A172 (cell line): ENCODE results near the gene FANCB. TPM values are rescaled to one million over a fixed set of nuclear protein-coding genes. Genes with fewer than 3 reads are reported as not detected.

Experiments used
- DNase-seq: peaks from one replicate; pipeline ENCODE4 v3.0.0-alpha.2; 2015; ENCODE audit warnings: low spot score
- total RNA-seq: library from RNA; depleted of rRNA; stranded (reverse); fragments of >200 nt; shearing (Covaris generic); gene quantifications from 2 replicates; pipeline ENCODE4 v1.2.3, GENCODE V29; 2014; rRNA removed

The FANCB gene
- total RNA-seq, result 15.2 TPM in 2 replicates

- peak; percentile 93 for DNase-seq
Observed at GRCh38 chrX:14872851-14873675, at the start of gene FANCB, which contains the start of gene MOSPD2. Gene FANCB (minus strand): TSS chrX:14873069. CDS start chrX:14865510, 7,559 bp downstream. Gene MOSPD2 (plus strand): TSS chrX:14873421. CDS start chrX:14873529, 108 bp downstream.

DNA sequence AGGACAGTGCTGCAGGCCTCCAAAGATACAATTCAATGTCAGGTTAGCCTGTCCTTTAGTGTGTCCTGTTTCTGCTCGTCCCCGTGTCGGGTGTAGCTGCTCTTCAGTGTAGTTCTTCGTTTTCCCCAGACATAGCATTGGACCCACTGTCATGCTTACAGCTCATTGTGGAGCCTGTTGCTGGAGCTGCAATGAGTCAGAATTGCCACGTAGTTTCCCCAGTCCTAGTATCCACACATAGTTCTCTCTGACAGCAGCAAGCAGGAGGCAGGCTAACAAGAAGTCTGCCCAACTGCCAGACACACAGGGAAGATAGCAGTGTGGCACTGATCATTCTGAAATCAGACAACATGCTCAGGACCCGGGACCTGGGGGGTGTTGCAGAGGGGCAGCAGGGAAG lies 49.6 kb upstream of the FANCB start:
- DNase-seq, result peak; percentile 84

GRCh38 chrX:14920196-14920595 lies 47.3 kb upstream of the FANCB start:
- peak; percentile 35 for DNase-seq

GRCh38 chrX:14919407-14919806 lies 46.5 kb upstream of the FANCB start:
- no peak for DNase-seq

GRCh38 chrX:14916017-14916674 lies 43.3 kb upstream of the FANCB start:
- DNase-seq, result peak; percentile 75

DNA sequence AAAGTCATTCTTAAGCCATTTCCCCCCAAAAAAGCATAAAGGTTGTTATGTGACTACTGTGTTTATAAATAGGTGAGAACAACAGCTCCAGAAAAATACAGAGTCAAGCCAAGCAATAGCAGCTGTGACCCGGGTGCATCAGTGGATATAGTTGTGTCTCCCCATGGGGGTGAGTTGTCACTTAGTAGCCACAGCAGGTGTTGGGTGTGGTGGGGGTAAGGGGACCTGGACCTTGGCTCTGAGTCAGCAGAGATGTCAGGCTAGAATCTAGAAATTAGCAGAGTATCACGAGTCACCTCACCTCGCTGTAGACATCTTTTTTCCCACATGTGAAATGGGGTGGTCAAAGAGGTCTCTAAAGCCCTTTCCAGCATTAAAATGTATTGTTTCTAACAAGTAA lies 42.7 kb upstream of the FANCB start:
- DNase-seq, result peak; percentile 38

DNA sequence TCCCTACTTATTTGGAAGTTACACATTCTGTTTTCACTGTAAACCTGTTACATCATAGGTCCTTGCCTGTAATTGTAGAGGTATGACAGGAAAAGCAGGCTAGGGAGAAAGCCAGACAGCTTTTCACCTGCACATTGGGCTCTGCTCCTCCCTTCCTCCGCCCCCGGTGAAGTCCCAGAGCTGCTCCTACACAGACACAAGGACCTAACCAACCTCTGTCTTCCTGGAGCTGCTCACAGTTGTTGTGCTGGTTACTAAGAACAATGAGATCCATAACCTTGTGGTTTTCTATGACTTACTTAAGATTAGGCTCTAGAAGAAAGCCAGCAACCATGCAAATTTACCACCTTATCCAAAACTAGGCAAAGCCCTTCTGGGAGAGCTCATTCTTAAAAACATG lies 40.4 kb upstream of the FANCB start:
- no peak for DNase-seq

DNA sequence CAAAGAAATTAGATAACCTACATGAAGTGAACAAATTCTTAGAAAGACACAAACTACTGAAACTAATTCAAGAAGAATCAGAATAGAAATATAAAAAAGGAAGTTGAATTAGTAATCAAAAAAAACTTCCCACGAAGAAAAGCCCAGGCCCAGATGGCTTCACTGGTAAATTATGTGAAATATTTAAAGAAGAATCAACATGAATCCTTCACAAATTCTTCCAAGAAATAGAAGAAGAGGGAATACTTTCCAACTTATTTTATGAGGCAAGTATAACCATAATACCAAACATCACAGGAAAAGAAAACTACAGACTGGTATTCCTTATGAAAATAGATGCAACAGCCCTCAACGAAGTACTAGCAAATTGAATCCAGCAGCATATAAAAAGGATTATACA lies 31.0 kb upstream of the FANCB start:
- no peak for DNase-seq

- DNase-seq, result no peak
Observed at GRCh38 chrX:14902537-14902936, 29.7 kb upstream of the FANCB start.

- peak; percentile 94 for DNase-seq
Observed at GRCh38 chrX:14899607-14900006, 26.7 kb upstream of the FANCB start.

DNA sequence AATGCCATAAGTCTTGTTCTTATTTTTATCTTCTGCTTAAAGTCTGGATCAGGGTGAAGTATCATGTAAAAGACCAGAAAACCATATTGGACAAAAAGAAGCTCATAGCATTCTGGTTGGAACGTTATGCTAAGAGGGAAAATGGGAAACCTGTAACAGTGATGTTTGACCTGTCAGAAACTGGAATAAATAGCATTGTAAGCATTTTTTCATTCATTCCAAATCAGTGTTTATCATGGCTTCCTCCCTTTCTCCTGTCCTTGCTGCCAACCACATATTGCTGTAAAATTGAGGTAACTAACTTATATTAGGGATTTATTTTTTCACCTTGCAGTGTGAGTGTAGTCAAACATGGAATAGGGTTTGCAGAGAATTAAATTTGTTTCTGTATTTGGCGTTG lies 24.2 kb upstream of the FANCB start:
- no peak for DNase-seq

- DNase-seq, result no peak
Observed at GRCh38 chrX:14896273-14896672, 23.4 kb upstream of the FANCB start.

GRCh38 chrX:14886252-14886651 lies 13.4 kb upstream of the FANCB start:
- no peak for DNase-seq

GRCh38 chrX:14884714-14885113 lies 11.8 kb upstream of the FANCB start:
- DNase-seq, result no peak

DNA sequence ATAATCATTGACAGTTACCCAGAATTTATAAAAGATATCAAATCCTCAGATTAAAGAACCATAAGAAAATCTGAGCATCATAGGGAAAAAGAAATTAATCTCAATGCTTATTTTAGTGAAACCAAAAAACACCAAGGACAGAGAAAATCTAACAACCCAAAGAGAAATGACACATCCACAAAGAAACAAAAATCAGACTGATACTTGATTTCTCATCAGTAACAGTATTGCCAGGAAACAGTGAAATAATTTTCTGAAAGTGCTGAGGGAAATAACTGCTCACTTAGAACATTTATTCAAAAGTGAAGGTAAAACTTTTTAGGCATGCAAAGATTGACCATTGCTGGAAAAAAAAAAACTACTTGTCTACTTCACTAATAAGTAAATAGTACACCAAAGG lies 11.0 kb upstream of the FANCB start:
- DNase-seq, result no peak

DNA sequence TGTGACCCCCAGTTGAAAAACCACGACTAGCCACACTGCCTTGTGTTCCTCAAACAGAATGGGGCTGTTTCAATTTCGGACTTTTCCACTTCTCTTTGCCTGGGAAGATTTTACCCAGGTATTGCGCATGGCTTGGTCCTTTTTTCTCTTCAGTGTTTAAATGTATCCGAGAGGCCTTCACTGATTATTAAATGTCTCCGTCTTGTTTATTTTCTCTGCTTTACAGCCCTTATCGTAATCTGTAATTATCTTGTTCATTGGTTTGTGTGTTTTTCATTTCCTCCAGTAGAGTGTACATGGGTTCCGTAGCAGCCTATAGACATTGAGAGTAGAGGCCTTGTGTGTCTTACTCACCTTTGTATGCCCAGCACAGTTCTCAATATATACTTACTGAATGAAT lies 2.8 kb upstream of the FANCB start:
- no peak for DNase-seq

- peak; percentile 5 for DNase-seq
Observed at GRCh38 chrX:14873676-14874049, 794 bp upstream of the FANCB start.

DNA sequence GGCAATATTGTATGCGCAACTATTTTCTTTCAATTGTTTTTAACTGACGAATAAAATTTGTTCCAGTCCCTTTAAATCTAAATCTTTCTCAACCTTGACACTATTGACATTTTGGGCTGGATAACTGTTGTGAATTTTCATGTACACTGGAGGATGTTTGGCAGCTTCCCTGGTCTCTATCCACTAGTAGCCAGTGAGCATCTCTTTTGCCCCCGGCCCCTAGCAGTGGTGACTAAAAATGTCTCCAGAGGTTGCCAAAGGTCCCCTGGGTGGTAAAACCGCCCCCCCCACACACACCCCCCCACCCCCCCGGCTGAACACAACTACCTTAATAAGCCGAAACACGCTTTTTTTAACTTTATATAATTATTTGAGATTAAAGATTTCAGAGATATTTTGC lies 514 bp downstream of the FANCB start:
- no peak for DNase-seq

DNA sequence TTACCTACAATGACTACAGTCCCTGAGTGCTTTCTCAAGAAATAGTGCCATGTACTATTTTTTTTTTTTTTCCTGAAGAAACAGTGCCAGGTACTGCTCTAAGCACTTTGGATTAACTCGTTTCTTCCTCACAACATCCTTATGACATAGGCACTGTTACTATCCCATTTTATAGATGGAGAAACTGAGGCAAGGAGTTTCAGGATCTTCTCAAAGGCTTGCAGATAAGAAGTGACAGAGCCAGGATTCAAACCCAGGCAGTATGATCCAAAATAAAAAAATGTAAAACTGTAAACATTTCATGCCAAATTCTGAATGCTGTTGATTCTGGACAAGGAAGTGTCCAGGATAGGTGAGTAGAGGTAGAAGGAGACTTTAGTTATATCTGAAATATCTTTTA lies 1.1 kb downstream of the FANCB start:
- no peak for DNase-seq

- DNase-seq, result no peak
Observed at GRCh38 chrX:14865201-14865600, 7.7 kb downstream of the FANCB start.

- DNase-seq, result no peak
Observed at GRCh38 chrX:14864631-14865030, 8.2 kb downstream of the FANCB start.

GRCh38 chrX:14851526-14851925 lies 21.3 kb downstream of the FANCB start:
- DNase-seq, result no peak

GRCh38 chrX:14843666-14844065 lies 29.2 kb downstream of the FANCB start:
- DNase-seq, result no peak
